ENCODE measurements around the gene CDK15.
"Not testable (repeated sequence)": the region's sequence is repeated elsewhere in the genome, so short reads cannot be mapped to it uniquely, and the experiment has no call there.

The CDK15 gene

DNA sequence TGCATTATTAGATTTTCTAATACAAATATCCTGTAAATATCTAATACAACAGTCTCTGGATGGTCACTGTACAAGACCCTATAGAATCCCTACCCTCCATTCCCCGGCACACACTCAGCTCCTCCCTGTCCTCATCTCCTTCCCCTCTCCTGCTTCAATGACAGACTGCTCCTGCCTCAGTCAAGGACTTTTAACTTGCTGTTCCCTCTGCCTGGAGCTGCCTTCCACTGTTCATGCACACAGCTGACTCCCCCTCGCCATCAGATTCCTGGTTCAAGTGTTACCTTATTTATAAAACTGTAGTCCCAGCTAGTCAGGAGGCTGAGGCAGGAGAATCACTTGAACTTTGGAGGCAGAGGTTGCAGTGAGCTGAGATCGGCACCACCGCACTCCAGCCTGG lies 3.3 kb downstream of the CDK15 start:
- Histone ChIP-seq H3K27ac (0 out of 2 replicates have a peak overlapping the region, but pooled peaks have one; percentile 17), H3K4me3 (no peak overlapping the region), H3K9ac (ENCODE audit: insufficient read length) (peak overlapping the region; percentile 29), H3K36me3 (ENCODE audit: insufficient read depth, low read length) (no peaks in the 10 kb centered on the region), H3K9me3 (ENCODE audit: low read depth, low read length) (no peaks in the 10 kb centered on the region)
- no peak for DNase-seq (ENCODE audit: low read depth, low spot score)
- TF ChIP-seq POLR2AphosphoS5 (IDR thresholded peaks at IDR 0.05; ENCODE audit: borderline replicate concordance, low read depth, low read length) (no peak), EZH2 (IDR thresholded peaks at IDR 0.05) (no peak), FOXP2 (optimal IDR thresholded peaks at IDR 0.05; ENCODE audit: control extremely low read depth, extremely low read length, insufficient read depth) (no peak)

DNA sequence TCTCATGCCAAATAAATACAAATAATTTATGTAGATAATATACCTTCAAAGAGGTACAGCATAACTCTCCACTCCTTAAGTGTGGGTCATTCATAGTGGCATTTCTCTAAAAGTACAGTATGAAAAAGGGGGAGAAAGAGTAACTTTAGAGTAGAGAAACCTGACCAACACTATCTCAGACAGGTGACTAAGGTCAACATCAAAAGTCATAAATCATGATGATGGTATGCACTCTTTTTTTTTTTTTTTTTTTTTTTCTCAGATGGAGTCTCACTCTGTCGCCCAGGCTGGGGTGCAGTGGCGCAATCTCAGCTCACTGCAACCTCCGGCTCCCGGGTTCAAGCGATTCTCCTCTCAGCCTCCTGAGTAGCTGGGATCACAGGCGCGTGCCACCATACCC lies 4.3 kb downstream of the CDK15 start:
- H3K9me3 ChIP-seq (ENCODE audit: low read depth, low read length): not testable (repeated sequence)

DNA sequence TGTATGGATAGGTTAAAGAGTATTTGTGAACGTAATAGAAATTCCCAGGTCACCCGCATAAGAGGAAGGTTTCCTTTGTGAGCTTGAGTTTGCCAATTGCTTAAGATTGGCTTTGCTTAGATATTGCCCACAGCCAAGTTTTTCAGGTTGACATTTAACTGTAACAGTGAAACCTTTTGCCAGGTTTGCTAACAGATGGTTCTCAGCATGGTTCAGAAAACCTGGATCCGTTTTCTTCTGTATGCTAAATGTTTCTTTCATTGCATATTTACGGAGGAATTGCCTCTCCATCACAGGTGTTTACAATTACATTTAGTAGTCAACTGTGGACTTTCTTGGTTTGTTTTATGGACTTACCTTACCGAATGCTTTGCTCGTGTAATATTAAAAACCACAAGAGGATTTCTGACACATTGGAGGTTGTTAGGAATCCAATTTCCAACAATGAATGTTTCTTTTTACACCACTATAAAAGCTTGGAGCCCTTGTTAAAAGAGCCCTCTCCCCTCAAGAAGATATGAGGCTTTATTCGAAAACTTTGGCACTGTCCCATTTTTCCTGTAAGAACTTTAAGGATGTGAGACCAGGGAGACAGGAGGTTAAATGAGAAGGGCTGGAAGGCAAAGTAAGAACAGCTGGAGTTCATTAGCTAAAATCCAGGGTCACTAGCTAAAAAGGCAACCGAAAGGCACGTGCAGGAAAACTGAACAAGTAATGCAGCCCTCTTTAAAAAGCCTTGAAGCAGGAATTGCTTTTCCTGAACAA lies 7.8 kb downstream of the CDK15 start:
- DNase-seq (ENCODE audit: low read depth, low spot score): no peak
- Histone ChIP-seq H3K9me3 (ENCODE audit: low read depth, low read length) (no peaks in the 10 kb centered on the region), H3K9ac (ENCODE audit: insufficient read length) (no peak overlapping the region), H3K27ac (peak overlapping the region; percentile 69), H3K36me3 (ENCODE audit: insufficient read depth, low read length) (no peaks in the 10 kb centered on the region), H3K4me3 (peak overlapping the region; percentile 45)
- TF ChIP-seq EZH2 (IDR thresholded peaks at IDR 0.05) (no peak), FOXP2 (optimal IDR thresholded peaks at IDR 0.05; ENCODE audit: control extremely low read depth, extremely low read length, insufficient read depth) (no peak), POLR2AphosphoS5 (IDR thresholded peaks at IDR 0.05; ENCODE audit: borderline replicate concordance, low read depth, low read length) (no peak; the same call in 1 of the 2 replicates)

More for the DNA sequence above, 4.3 kb downstream of the CDK15 start:
- not testable (repeated sequence) for H3K9ac ChIP-seq (ENCODE audit: insufficient read length); H3K4me3 ChIP-seq; H3K36me3 ChIP-seq (ENCODE audit: insufficient read depth, low read length); H3K27ac ChIP-seq; DNase-seq (ENCODE audit: low read depth, low spot score)

DNA sequence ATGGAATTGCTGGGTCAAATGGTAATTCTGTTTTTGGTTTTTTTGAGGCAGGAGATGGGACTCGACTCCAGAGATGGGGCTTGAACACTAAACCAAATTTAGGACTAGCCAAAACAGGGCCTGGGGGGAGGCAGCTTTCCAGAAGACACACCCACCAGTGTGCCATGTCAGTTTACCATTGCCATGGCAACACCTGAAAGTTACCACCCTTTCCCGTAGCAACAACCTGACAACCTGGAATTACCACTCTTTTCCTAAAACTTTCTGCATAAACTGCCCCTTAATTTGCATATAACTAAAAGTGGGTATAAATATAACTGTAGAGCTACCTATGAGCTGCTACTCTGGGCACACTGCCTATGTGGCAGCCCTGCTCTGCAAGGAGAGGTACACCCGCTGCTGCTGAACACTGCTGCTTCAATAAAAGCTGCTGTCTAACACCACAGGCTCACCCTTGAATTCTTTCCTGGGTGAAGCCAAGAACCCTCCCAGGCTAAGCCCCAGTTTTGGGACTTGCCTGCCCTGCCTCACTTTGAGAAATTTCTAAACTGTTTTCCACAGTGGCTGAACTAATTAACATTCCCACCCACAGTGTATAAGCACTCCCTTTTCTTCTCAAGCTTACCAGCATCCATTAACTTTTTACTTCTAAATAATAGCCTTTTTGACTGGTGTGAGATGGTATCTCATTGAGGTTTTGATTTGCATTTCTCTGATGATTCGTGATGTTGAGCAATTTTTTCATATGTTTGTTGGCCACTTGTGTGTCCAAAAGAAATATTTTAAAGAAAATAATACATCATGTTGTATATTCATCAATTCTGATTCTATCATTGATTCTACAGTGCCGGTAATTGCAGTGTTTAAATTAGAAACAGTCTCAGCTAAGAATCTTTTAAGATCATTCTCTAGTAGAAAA lies 10.6 kb downstream of the CDK15 start:
- H3K27ac ChIP-seq: no peak overlapping the region
- no peak overlapping the region for H3K4me3 ChIP-seq
- H3K36me3 ChIP-seq (ENCODE audit: insufficient read depth, low read length): no peaks in the 10 kb centered on the region
- no peak for TF ChIP-seq POLR2AphosphoS5 (IDR thresholded peaks at IDR 0.05; ENCODE audit: borderline replicate concordance, low read depth, low read length)
- no peak for TF ChIP-seq FOXP2 (optimal IDR thresholded peaks at IDR 0.05; ENCODE audit: control extremely low read depth, extremely low read length, insufficient read depth)
- TF ChIP-seq EZH2 (IDR thresholded peaks at IDR 0.05): no peak
- no peak overlapping the region for H3K9ac ChIP-seq (ENCODE audit: insufficient read length)
- DNase-seq (ENCODE audit: low read depth, low spot score): no peak
- H3K9me3 ChIP-seq (ENCODE audit: low read depth, low read length): no peaks in the 10 kb centered on the region

DNA sequence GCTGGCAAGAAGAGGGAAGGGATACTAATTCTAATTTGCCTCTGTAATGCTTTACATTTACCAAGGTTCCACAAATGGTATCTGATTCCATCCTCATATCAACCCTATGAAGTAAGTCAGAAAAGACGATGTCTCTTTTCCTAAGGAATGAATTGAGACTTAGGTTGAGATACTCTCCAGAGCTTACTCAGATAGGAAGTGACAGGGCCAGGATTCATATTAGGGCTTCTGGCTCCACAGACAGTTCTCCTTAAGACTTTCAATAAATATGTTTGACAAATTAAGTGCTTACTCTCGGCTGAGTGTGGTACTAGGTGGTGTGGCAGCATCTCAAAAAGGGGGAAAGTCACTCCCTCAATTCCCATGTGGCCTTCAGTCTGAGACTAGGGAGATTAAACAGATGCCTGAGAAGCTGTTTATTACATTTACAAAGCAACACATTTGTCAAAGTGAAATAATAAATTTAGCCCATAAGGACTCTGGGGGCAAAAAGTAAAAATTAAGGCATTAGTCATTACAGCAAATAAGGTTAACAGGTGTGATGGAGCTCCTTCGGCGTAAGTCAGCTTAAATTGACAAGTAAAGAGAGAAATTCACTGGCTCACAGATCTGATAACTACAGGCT lies 14.2 kb downstream of the CDK15 start:
- Histone ChIP-seq H3K36me3 (ENCODE audit: insufficient read depth, low read length) (no peaks in the 10 kb centered on the region), H3K9me3 (ENCODE audit: low read depth, low read length) (no peaks in the 10 kb centered on the region), H3K9ac (ENCODE audit: insufficient read length) (no peak overlapping the region), H3K27ac (no peak overlapping the region), H3K4me3 (no peak overlapping the region)
- no peak for DNase-seq (ENCODE audit: low read depth, low spot score)
- TF ChIP-seq EZH2 (IDR thresholded peaks at IDR 0.05): no peak
- no peak for TF ChIP-seq FOXP2 (optimal IDR thresholded peaks at IDR 0.05; ENCODE audit: control extremely low read depth, extremely low read length, insufficient read depth)
- TF ChIP-seq POLR2AphosphoS5 (IDR thresholded peaks at IDR 0.05; ENCODE audit: borderline replicate concordance, low read depth, low read length): no peak

DNA sequence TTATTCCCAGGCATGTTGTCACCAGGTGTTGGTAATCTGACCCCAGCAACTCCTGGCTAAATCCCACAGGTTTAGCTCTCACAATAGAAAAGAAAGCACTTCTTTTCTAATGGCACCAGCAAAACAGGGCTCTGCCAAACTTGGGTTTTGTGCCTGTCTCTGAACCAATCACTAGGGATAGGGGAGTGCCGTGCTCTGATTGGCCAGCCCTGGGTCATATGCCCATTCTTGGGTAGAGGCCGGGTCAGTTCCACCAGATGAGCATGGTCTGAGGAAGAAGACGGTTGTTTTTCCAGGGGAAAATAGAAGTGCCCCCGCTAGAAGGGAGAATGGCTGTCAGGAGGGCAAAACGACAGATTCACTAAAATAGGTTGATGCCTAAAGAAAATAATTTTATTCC lies 14.7 kb downstream of the CDK15 start:
- Histone ChIP-seq H3K9me3 (ENCODE audit: low read depth, low read length) (no peaks in the 10 kb centered on the region), H3K9ac (ENCODE audit: insufficient read length) (no peak overlapping the region), H3K4me3 (no peak overlapping the region), H3K27ac (no peak overlapping the region), H3K36me3 (ENCODE audit: insufficient read depth, low read length) (no peaks in the 10 kb centered on the region)
- TF ChIP-seq FOXP2 (optimal IDR thresholded peaks at IDR 0.05; ENCODE audit: control extremely low read depth, extremely low read length, insufficient read depth): no peak
- no peak for TF ChIP-seq POLR2AphosphoS5 (IDR thresholded peaks at IDR 0.05; ENCODE audit: borderline replicate concordance, low read depth, low read length)
- TF ChIP-seq EZH2 (IDR thresholded peaks at IDR 0.05): no peak
- DNase-seq (ENCODE audit: low read depth, low spot score): no peak

DNA sequence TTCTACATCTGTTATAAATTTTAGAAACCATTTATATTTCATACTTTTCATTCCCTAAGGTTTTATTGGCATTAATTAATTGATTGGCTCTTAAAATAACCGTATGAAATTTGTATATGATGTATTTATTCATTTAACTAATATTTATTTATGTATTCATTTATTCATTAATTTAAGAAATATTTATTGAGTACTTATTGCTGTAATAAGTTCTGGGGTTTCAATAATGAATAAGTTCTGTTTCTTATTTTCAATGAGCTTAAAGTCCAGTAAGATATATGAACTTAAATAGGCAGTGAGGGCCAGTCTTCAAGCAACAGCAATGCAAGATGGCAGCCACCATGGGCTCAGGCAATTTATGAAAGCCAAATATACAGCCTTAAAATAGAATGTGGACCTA lies 17.9 kb downstream of the CDK15 start:
- no peak for DNase-seq (ENCODE audit: low read depth, low spot score)
- Histone ChIP-seq H3K9ac (ENCODE audit: insufficient read length) (no peak overlapping the region), H3K36me3 (ENCODE audit: insufficient read depth, low read length) (no peaks in the 10 kb centered on the region), H3K27ac (no peak overlapping the region), H3K9me3 (ENCODE audit: low read depth, low read length) (no peaks in the 10 kb centered on the region), H3K4me3 (no peak overlapping the region)
- TF ChIP-seq POLR2AphosphoS5 (IDR thresholded peaks at IDR 0.05; ENCODE audit: borderline replicate concordance, low read depth, low read length): no peak
- no peak for TF ChIP-seq EZH2 (IDR thresholded peaks at IDR 0.05)
- TF ChIP-seq FOXP2 (optimal IDR thresholded peaks at IDR 0.05; ENCODE audit: control extremely low read depth, extremely low read length, insufficient read depth): no peak

DNA sequence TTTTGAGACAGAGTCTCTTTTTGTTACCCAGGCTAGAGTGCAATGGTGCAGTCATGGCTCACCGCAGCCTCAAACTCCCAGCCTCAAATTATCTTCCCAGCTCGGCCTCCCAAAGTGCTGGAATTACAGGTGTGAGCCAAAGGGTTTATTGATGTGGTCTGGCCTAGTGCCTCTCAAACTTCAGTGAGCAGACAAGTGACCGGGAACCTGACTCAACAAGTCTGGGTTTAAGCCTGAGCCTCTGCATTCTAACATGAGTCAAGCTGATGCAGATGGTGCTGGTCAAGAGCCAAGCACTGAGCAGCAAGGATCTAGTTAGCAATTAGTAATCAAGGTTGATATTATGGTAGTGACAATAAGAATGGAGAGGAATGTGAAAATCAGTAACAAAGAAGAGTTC lies 21.3 kb downstream of the CDK15 start:
- no peak overlapping the region for H3K9ac ChIP-seq (ENCODE audit: insufficient read length)

More for the DNA sequence above, 21.3 kb downstream of the CDK15 start:
- no peak for DNase-seq (ENCODE audit: low read depth, low spot score)
- H3K27ac ChIP-seq: no peak overlapping the region
- no peaks in the 10 kb centered on the region for H3K9me3 ChIP-seq (ENCODE audit: low read depth, low read length)
- TF ChIP-seq FOXP2 (optimal IDR thresholded peaks at IDR 0.05; ENCODE audit: control extremely low read depth, extremely low read length, insufficient read depth) (no peak), EZH2 (IDR thresholded peaks at IDR 0.05) (no peak), POLR2AphosphoS5 (IDR thresholded peaks at IDR 0.05; ENCODE audit: borderline replicate concordance, low read depth, low read length) (no peak)
- H3K4me3 ChIP-seq: no peak overlapping the region
- H3K36me3 ChIP-seq (ENCODE audit: insufficient read depth, low read length): no peaks in the 10 kb centered on the region
